WTC11 (cell line): Measurements from ENCODE around the gene NFX1.

ENCODE experiments used
- ESRRA ChIP-seq: sonication (generic); formaldehyde crosslinking; IDR thresholded peaks from 2 replicates; pipeline ENCODE4 v1.8.1; 2022; ENCODE audit warnings: mild to moderate bottlenecking, missing genetic modification reagents, borderline replicate concordance
- FOXJ3 ChIP-seq: sonication (generic); formaldehyde crosslinking; IDR thresholded peaks from 2 replicates; pipeline ENCODE4 v1.9.0; 2021; ENCODE audit warnings: missing genetic modification reagents, mild to moderate bottlenecking, borderline replicate concordance
- MAX ChIP-seq: sonication (generic); formaldehyde crosslinking; IDR thresholded peaks from 2 replicates; pipeline ENCODE4 v1.8.0; 2022; ENCODE audit warnings: mild to moderate bottlenecking, missing genetic modification reagents
- TP53 ChIP-seq: sonication (generic); formaldehyde crosslinking; IDR thresholded peaks from 2 replicates; pipeline ENCODE4 v1.8.1; 2023; ENCODE audit warnings: mild to moderate bottlenecking, missing genetic modification reagents
- ZNF317 ChIP-seq: sonication (generic); formaldehyde crosslinking; IDR thresholded peaks from 2 replicates; pipeline ENCODE4 v1.8.1; 2023; ENCODE audit warnings: low read depth, mild to moderate bottlenecking, moderate library complexity, missing genetic modification reagents, borderline replicate concordance
- ZNF671 ChIP-seq: fragments of 250-450 bp; sonication (Bioruptor Pico); IDR thresholded peaks from 2 replicates; pipeline ENCODE4 v1.8.0; 2021; ENCODE audit warnings: mild to moderate bottlenecking
- TF ChIP-seq, protein P1 (sequence below): fragments of 200-600 bp; IDR thresholded peaks from 2 replicates; pipeline ENCODE4 v1.8.0; 2022; ENCODE audit warnings: antibody characterized with exemption

GRCh38 chr9:33277484-33277883, 12.8 kb upstream of the NFX1 start:
- no peak for TF ChIP-seq MAX (CRISPR knock-in tag)
- TF ChIP-seq, protein P1, sequence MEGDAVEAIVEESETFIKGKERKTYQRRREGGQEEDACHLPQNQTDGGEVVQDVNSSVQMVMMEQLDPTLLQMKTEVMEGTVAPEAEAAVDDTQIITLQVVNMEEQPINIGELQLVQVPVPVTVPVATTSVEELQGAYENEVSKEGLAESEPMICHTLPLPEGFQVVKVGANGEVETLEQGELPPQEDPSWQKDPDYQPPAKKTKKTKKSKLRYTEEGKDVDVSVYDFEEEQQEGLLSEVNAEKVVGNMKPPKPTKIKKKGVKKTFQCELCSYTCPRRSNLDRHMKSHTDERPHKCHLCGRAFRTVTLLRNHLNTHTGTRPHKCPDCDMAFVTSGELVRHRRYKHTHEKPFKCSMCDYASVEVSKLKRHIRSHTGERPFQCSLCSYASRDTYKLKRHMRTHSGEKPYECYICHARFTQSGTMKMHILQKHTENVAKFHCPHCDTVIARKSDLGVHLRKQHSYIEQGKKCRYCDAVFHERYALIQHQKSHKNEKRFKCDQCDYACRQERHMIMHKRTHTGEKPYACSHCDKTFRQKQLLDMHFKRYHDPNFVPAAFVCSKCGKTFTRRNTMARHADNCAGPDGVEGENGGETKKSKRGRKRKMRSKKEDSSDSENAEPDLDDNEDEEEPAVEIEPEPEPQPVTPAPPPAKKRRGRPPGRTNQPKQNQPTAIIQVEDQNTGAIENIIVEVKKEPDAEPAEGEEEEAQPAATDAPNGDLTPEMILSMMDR = no peak
- TF ChIP-seq FOXJ3 (CRISPR knock-in tag) = no peak
- TF ChIP-seq TP53 (CRISPR knock-in tag) = no peak
- TF ChIP-seq ZNF671 (CRISPR knock-in tag) = no peak
- TF ChIP-seq ZNF317 (CRISPR knock-in tag) = no peak
- TF ChIP-seq ESRRA (CRISPR knock-in tag) = no peak
